NCI-H128 (cell line): ENCODE results near the gene GBX1.

Experiments
- DNase-seq: peaks from one replicate; lab custom pipeline; 2025; ENCODE audit not compliant: unreplicated experiment; lab: John Stamatoyannopoulos, UW

The GBX1 gene

GRCh38 chr7:151194188-151194587 is 26.7 kb upstream of the GBX1 start:
- no peak for DNase-seq

- DNase-seq = no peak
Observed at GRCh38 chr7:151193203-151193978, 25.9 kb upstream of the GBX1 start.

GRCh38 chr7:151192002-151192539 is 24.6 kb upstream of the GBX1 start:
- DNase-seq = no peak

- no peak for DNase-seq
Observed at GRCh38 chr7:151191544-151191943, 24.1 kb upstream of the GBX1 start.

GRCh38 chr7:151189038-151189437 is 21.5 kb upstream of the GBX1 start:
- DNase-seq = no peak

DNA sequence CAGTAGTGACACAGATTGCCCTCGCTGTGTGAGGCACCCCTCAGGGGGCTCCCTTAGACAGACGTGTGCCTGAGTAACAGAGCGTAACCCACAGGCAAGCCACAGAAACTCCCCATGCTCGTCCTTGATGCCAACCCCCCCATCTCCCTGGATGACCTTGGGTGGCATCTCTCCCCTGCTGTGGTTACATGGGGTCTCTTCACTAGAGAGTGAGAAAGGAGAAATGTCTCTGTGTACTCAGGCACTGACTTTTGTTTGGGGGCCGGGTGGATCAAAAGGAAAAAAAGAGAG is 20.7 kb upstream of the GBX1 start:
- DNase-seq = no peak

GRCh38 chr7:151187409-151188251 is 20.1 kb upstream of the GBX1 start:
- no peak for DNase-seq

DNA sequence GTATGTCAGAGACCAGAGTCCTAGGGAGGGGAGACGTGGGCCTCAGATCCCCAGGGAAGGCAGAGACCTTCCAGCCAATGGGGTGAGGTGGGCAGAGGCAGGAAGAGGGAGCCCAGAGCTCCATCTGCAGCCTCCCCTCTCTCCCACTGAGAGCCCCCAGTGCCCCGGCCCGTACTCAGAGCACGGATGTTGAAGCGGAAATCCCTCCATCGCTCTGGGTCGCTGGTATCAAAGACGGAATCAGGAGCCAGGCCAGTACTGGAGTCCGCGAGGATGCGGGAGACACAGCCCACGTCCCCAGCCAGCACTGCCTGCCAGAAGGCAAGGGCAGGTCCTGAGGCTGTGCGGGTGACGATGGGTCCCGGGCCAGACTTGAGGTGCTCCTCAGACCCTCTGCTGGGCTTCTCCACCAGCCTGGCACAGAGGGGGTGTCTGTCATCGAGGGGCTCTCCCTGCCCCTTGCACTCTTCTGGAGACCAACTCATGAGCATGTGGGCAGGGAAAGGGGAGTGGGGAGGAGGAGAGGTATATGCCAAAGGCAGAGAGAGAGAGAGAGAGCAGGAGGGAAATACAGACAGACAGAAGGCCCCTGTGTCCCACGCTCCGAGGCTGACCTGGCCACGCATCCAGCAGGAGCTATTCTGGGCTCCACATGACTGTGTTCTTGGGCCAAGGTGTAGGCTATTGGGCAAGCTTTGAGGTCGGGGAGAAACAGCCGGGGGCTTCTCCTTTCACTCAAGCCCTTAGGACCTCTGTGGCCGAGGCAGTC is 19.3 kb upstream of the GBX1 start, which contains the start of gene ASB10:
Gene ASB10 (minus strand): TSS at position 611 of the 769 bp plus-strand sequence. CDS start 120 bp downstream, at position 491.
- DNase-seq = no peak

DNA sequence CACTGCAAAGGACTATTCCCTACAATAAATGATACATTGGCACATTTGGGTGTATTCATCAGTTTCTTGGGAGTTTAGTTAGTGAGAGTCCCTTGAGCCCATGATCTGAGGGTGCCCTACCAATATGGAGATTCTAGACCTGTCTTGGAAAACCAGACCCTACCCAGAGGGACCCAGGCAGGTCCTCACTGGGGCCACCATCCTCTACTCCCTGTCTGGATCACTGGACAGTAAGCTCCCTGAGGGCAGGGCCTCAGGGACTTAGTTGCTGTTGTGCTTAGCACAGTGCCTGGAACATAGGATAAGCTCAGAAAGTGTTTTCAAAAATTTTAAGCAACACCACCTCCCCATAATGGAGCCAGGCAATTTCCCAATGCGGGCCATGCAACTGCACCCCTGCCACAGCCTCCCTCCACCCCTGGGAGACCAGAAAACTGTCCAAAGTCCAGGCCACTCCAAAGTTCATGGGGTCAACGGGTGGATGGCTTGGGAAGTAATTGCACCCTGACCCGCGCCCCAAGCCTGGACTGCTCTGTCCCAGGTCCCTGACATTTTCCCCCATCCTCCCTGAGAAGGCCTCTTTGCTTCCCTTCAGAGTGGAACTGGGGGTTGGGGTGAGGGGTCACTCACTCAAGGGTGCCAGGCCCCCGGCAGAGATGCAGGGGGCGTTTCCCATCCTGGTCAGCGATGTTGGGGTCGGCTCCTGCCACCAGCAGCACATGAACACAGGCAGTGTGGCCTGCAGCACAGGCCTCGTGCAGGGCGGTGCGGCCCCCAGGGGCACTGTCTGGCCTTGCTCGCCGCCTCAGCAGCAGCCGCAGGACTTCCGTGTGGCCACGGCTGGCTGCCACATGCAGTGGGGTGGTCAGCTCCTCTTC is 18.5 kb upstream of the GBX1 start:
- no peak for DNase-seq

DNA sequence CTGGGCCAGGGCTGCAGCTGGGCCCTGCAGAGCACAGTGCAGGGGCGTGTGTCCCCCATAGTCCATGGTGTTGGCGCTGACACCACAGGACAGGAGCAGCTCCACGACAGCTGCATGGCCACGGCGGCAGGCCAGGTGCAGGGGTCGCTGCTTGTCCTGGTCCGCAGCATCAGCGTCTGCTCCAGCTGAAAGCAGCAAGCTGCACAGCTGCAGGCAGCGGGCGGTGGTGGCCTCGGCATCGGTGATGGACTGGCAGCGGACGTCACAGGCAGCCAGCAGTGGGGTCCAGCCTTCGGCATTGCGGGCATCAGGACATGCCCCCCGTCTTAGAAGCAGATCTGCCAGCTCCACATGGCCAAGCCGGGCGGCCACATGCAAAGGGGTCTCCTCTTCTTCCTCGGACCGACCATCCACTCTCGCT is 13.5 kb upstream of the GBX1 start:
- no peak for DNase-seq

- no peak for DNase-seq
Observed at GRCh38 chr7:151179946-151180345, 12.5 kb upstream of the GBX1 start.

GRCh38 chr7:151179287-151179860 is 11.9 kb upstream of the GBX1 start:
- DNase-seq = no peak

GRCh38 chr7:151178831-151179230 is 11.3 kb upstream of the GBX1 start:
- DNase-seq = no peak

DNA sequence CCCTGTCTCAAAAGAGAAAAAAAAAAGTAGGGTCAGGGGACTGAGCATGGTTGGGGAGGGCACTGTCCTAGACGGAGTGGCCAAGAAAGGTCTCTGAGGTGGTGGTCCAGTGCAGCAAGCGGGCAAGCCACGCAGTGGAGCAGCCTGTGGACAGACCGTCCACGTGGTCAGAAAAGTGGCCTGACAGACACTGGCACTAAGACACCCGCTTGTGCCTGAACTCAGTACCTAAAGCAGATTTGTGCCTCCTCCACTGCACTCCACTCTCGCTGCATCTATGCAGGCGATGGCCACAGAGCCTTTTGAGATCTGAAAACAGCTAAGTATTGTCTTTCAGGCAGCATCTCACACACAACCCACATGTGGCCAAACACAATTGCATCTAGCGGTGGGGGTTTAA is 10.7 kb upstream of the GBX1 start:
- DNase-seq = no peak

DNA sequence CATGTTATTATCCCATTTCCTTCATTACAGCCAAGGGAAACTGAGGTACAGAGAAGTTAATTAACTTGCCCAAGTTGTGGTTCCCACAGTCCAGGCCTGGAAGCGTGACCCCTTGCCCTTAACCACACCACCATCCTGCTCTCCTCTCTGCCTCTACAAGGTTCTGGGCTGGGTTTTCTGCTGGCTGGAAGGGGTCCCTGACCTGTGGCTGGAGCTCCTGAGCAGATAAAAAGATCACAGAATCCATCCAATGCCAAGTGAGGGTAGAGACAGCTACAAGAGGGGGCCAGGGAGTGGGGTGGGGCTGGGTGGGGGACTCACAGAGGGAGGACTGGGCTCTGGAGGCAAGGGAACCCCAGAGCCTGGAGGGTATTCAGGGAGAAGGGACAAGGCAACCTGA is 9.8 kb upstream of the GBX1 start:
- DNase-seq = no peak

GRCh38 chr7:151176401-151176800 is 8.9 kb upstream of the GBX1 start:
- no peak for DNase-seq

GRCh38 chr7:151175793-151176311 is 8.4 kb upstream of the GBX1 start:
- DNase-seq = no peak

DNA sequence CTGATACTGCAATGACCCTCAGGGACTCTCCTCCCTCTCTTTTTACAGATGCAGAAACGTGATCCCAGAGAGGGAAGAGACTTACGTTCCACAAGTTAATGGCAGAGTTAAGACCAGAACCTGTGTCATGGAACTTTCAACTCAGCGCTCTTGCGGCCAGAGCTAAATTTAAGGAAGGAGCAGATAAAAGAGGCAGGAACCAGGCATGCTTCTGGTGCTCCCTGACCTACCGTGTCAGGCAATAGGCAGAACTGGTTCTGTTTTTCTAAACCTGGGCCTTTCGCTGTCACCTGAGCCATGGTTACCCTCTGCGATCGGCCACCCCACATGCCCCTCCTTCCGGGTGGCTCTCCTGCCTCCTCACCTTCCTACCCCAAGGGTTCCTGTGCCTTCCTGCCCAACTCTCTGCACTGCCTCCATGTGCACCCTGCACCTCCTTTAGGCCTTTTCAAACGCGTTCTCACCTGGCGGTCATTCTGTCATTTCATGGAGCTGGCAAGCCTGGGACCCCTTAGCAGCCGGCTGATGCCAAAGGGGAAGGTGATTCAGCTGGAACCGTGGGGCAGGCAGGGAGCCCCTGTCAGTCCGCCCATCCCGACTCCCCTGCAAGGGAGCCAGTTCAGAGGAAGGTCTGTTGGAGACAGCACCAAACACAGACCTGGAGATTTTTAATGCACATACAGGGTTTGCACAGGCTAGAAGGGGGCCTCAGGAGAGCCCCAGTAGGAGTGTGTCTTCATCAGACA is 7.7 kb upstream of the GBX1 start:
- DNase-seq = no peak
